Glomerular visceral epithelial cell (primary cell): ENCODE measurements around the gene ZDHHC12.
A peak's percentile ranks its signal among the peaks of the same experiment; 100 is the strongest.

ENCODE experiments used
- DNase-seq: peaks from one replicate; pipeline ENCODE4 v3.0.0-alpha.2; 2016; ENCODE audit errors: extremely low spot score

The ZDHHC12 gene

GRCh38 chr9:128685636-128686489 lies 38.1 kb downstream of the ZDHHC12 start:
- DNase-seq: no peak

GRCh38 chr9:128684325-128685199 lies 39.4 kb downstream of the ZDHHC12 start:
- DNase-seq: peak; percentile 86

GRCh38 chr9:128684065-128684324 lies 39.9 kb downstream of the ZDHHC12 start:
- DNase-seq: no peak

- peak; percentile 50 for DNase-seq
Measured at GRCh38 chr9:128683340-128684064, 40.4 kb downstream of the ZDHHC12 start.

- DNase-seq: no peak
Measured at GRCh38 chr9:128677794-128678193, 46.1 kb downstream of the ZDHHC12 start.

- DNase-seq: no peak
Measured at GRCh38 chr9:128675382-128675781, 48.5 kb downstream of the ZDHHC12 start.
